GM03348 (cell line): ENCODE results near the gene LGR6.
"Not testable (repeated sequence)": the region's sequence is repeated elsewhere in the genome, so short reads cannot be mapped to it uniquely, and the experiment has no call there.

Source experiments
- DNase-seq: peaks from one replicate; pipeline ENCODE4 v3.0.0; 2012; ENCODE audit warnings: low spot score

The LGR6 gene

GRCh38 chr1:202242080-202242419 lies 48.5 kb downstream of the LGR6 start:
- DNase-seq = no peak

- DNase-seq = no peak
Measured at GRCh38 chr1:202243006-202243405, 49.4 kb downstream of the LGR6 start.

GRCh38 chr1:202244841-202245261 lies 51.3 kb downstream of the LGR6 start:
- DNase-seq = no peak

GRCh38 chr1:202245391-202245790 lies 51.8 kb downstream of the LGR6 start:
- no peak for DNase-seq

GRCh38 chr1:202247104-202247503 lies 53.5 kb downstream of the LGR6 start:
- no peak for DNase-seq

GRCh38 chr1:202247837-202248795 lies 54.5 kb downstream of the LGR6 start:
- DNase-seq = no peak

- DNase-seq = no peak
Measured at GRCh38 chr1:202248861-202249260, 55.3 kb downstream of the LGR6 start.

GRCh38 chr1:202249436-202249835 lies 55.8 kb downstream of the LGR6 start:
- peak; percentile 20 for DNase-seq

- DNase-seq = peak; percentile 76
Measured at GRCh38 chr1:202249846-202250245, 56.2 kb downstream of the LGR6 start.

GRCh38 chr1:202250982-202251381 lies 57.4 kb downstream of the LGR6 start:
- DNase-seq = no peak

- no peak for DNase-seq
Measured at GRCh38 chr1:202251424-202252256, 58.0 kb downstream of the LGR6 start.

GRCh38 chr1:202252271-202252670 lies 58.7 kb downstream of the LGR6 start:
- no peak for DNase-seq

GRCh38 chr1:202254454-202255252 lies 61.1 kb downstream of the LGR6 start:
- no peak for DNase-seq

- no peak for DNase-seq
Measured at GRCh38 chr1:202255343-202255742, 61.7 kb downstream of the LGR6 start.

- DNase-seq = no peak
Measured at GRCh38 chr1:202259705-202260104, 66.1 kb downstream of the LGR6 start.

GRCh38 chr1:202261209-202261958 lies 67.8 kb downstream of the LGR6 start:
- not testable (repeated sequence) for DNase-seq

- DNase-seq = no peak
Measured at GRCh38 chr1:202263628-202264027, 70.0 kb downstream of the LGR6 start.

GRCh38 chr1:202264300-202264699 lies 70.7 kb downstream of the LGR6 start:
- DNase-seq = peak; percentile 39

GRCh38 chr1:202264726-202265125 lies 71.1 kb downstream of the LGR6 start:
- no peak for DNase-seq

GRCh38 chr1:202266061-202266765 lies 72.6 kb downstream of the LGR6 start:
- DNase-seq = no peak

- DNase-seq = no peak
Measured at GRCh38 chr1:202268032-202268431, 74.4 kb downstream of the LGR6 start.
